Activated T-helper 17 cell treated with anti-CD3 and anti-CD28 coated beads, Interleukin-2, amount 50 U/mL, for 72 hours (primary cell): ENCODE results near the gene UCK1. TPM values are rescaled to one million over a fixed set of nuclear protein-coding genes. Genes with fewer than 3 reads are reported as not detected.
"Not testable (repeated sequence)": the region's sequence is repeated elsewhere in the genome, so short reads cannot be mapped to it uniquely, and the experiment has no call there.

Source experiments
- ATAC-seq: fragments of 150-1000 bp; cut with Tn5 transposase; replicated peaks from 2 replicates; pipeline ENCODE4 v1.10.0; 2021; ENCODE audit warnings: mild to moderate bottlenecking, moderate library complexity
- H3K27ac Mint-ChIP-seq: one replicate; pipeline ENCODE4 v1.8.0; 2022; ENCODE audit warnings: mixed read lengths
- H3K27me3 Mint-ChIP-seq: one replicate; pipeline ENCODE4 v1.8.0; 2022; ENCODE audit warnings: mixed read lengths
- H3K36me3 Mint-ChIP-seq: one replicate; pipeline ENCODE4 v1.8.0; 2022; ENCODE audit warnings: low read depth, mild to moderate bottlenecking, mixed read lengths
- H3K4me1 Mint-ChIP-seq: one replicate; pipeline ENCODE4 v1.8.0; 2022; ENCODE audit warnings: mixed read lengths
- H3K4me3 Mint-ChIP-seq: one replicate; pipeline ENCODE4 v1.8.0; 2022; ENCODE audit warnings: mild to moderate bottlenecking, mixed read lengths
- H3K9me3 Mint-ChIP-seq: one replicate; pipeline ENCODE4 v1.8.0; 2022; ENCODE audit warnings: mixed read lengths
- total RNA-seq, 2 donors: library from RNA; stranded (reverse); gene quantifications; one replicate each; pipeline ENCODE4 v1.2.3, GENCODE V29; 2022

The UCK1 gene
- total RNA-seq, 2 donors from 2014 or later = 22.1 to 23.7 TPM

DNA sequence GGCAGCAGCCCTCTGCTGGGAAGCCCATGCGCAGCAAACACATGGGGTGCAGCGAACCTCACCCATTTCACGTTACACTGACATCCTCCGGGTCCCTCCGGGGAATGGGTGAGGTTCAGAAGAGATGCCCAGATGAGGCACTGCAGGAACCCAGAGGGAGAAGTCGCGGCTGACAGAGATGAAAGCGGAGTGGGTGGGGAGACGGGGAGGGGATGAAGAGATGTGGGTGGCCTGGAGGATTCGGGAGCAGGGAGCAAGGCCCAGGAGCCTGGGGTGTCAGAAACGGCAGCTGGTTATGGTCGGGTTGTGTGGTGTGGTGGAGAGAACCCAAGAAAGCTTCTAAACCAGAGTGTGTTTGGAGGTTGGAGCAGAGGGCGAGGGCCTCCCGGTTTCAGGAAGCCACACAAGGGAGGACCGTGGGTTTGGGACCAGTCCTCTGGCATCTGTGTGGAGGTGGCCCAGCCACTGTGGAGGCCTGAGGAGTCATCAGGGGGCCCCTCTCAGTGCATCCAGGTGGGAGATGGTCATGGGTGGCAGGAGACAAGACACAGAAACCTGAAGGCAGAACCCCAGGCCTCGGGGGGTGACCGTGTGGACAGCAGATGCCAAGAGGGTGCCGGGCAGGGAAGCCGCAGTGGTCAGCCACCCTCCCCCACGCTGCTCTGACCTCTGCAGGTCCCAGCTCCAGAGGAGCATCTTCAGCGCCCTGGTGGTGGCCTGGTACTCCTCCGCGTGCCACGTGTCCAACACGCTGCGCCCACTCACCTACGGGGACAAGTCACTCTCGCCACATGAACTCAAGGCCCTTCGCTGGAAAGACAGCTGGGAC lies 8.6 kb downstream of the UCK1 start:
- no peaks in the 10 kb centered on the region for H3K9me3 Mint-ChIP-seq
- peak overlapping the region; percentile 31 for H3K27ac Mint-ChIP-seq

GRCh38 chr9:131521822-131522221 lies 9.2 kb downstream of the UCK1 start:
- H3K9me3 Mint-ChIP-seq = no peaks in the 10 kb centered on the region
- no peaks in the 10 kb centered on the region for H3K27me3 Mint-ChIP-seq
- H3K4me3 Mint-ChIP-seq = no peak overlapping the region
- H3K4me1 Mint-ChIP-seq = peaks cover 4% of the 10 kb centered on the region
- peak overlapping the region; percentile 31 for H3K27ac Mint-ChIP-seq
- H3K36me3 Mint-ChIP-seq = peaks cover 87% of the 10 kb centered on the region
- ATAC-seq = no peak

More for the DNA sequence above, 8.6 kb downstream of the UCK1 start:
- H3K27me3 Mint-ChIP-seq = no peaks in the 10 kb centered on the region
- peaks cover 93% of the 10 kb centered on the region for H3K36me3 Mint-ChIP-seq
- H3K4me1 Mint-ChIP-seq = peaks cover 4% of the 10 kb centered on the region
- H3K4me3 Mint-ChIP-seq = no peak overlapping the region
- no peak for ATAC-seq

- Mint-ChIP-seq H3K36me3 (peaks cover 81% of the 10 kb centered on the region), H3K4me1 (peaks cover 4% of the 10 kb centered on the region), H3K27ac (no peak overlapping the region), H3K9me3 (no peaks in the 10 kb centered on the region), H3K27me3 (no peaks in the 10 kb centered on the region), H3K4me3 (no peak overlapping the region)
- ATAC-seq = no peak
These were observed 9.9 kb downstream of the UCK1 start for GRCh38 chr9:131521203-131521602.

DNA sequence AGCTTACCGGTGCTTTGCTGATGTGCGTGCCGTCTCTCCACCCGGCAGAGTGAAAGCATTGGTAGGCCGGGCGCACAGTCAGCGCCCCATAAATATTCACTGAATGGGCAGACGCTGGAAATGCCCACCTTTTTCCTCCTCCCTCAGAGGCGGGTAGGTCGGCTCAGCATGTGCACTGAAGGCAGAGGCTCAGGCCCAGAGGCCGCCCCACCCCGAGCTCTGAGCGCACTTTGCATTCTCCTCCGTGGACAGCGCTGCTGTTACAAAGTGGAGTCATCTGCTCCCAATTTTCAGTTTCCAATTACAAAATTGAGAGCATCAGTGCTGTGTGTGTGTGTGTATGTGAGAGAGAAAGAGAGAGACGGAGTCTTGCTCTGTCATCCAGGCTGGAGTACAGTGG lies 10.6 kb downstream of the UCK1 start:
- Mint-ChIP-seq H3K27ac (no peak overlapping the region), H3K4me3 (no peak overlapping the region), H3K36me3 (peaks cover 74% of the 10 kb centered on the region), H3K4me1 (peaks cover 4% of the 10 kb centered on the region), H3K9me3 (no peaks in the 10 kb centered on the region), H3K27me3 (no peaks in the 10 kb centered on the region)
- no peak for ATAC-seq

DNA sequence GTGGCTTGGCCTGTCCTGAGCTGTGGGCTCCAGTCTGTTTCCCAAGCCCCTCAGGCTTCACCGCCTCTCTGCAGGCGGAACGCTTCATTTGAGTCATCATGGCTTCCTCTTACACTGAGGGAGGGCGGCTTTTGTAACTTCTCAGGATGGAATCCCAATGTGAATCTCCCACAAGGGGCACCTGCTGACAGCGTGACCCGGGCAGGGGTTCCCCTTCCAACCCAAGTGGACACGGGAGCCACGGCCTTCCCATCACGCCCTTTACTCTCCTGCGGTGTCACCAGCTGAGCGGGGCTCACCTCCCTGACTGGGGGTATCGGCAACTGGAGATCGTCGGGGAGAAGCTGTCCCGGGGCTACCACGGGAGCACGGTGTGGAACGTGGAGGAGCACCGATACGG lies 12.5 kb downstream of the UCK1 start:
- Mint-ChIP-seq H3K27me3 (no peaks in the 10 kb centered on the region), H3K27ac (no peak overlapping the region), H3K36me3 (peaks cover 60% of the 10 kb centered on the region), H3K4me3 (no peak overlapping the region), H3K9me3 (no peaks in the 10 kb centered on the region), H3K4me1 (no peaks in the 10 kb centered on the region)
- no peak for ATAC-seq

DNA sequence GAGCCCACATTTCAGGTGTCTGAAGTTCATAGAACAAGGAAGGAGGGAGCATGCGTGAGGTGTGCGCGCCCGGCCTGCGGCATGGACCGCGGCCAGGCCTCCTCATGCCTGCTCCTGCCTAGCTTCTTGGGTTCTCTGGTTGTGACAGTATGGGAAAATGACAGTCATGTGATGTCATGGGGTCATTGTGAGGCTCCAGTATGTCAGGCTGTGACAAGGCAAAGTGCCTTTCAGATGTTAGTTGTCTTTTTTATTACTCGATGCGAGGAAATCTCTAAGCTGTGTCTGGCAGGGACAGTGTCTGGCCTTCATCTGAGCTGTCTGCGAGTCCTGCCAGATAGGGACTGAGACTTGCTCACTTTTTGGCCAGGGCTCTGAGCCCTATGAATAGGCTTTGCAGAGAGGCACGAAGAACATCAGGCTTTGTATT lies 13.3 kb downstream of the UCK1 start:
- Mint-ChIP-seq H3K4me1 (no peaks in the 10 kb centered on the region), H3K27me3 (no peaks in the 10 kb centered on the region), H3K4me3 (no peak overlapping the region), H3K27ac (no peak overlapping the region), H3K9me3 (no peaks in the 10 kb centered on the region), H3K36me3 (peaks cover 52% of the 10 kb centered on the region)
- no peak for ATAC-seq

- H3K27me3 Mint-ChIP-seq = no peaks in the 10 kb centered on the region
- no peak for ATAC-seq
- H3K27ac Mint-ChIP-seq = no peak overlapping the region
- H3K36me3 Mint-ChIP-seq = peaks cover 45% of the 10 kb centered on the region
- H3K9me3 Mint-ChIP-seq = no peaks in the 10 kb centered on the region
- no peak overlapping the region for H3K4me3 Mint-ChIP-seq
- H3K4me1 Mint-ChIP-seq = no peaks in the 10 kb centered on the region
These were observed 14.1 kb downstream of the UCK1 start for GRCh38 chr9:131516930-131517329.

GRCh38 chr9:131516100-131516499 lies 15.0 kb downstream of the UCK1 start:
- H3K27me3 Mint-ChIP-seq = no peaks in the 10 kb centered on the region
- peaks cover 36% of the 10 kb centered on the region for H3K36me3 Mint-ChIP-seq
- H3K4me1 Mint-ChIP-seq = no peaks in the 10 kb centered on the region
- H3K9me3 Mint-ChIP-seq = no peaks in the 10 kb centered on the region
- ATAC-seq = no peak
- H3K27ac Mint-ChIP-seq = no peak overlapping the region
- no peak overlapping the region for H3K4me3 Mint-ChIP-seq

DNA sequence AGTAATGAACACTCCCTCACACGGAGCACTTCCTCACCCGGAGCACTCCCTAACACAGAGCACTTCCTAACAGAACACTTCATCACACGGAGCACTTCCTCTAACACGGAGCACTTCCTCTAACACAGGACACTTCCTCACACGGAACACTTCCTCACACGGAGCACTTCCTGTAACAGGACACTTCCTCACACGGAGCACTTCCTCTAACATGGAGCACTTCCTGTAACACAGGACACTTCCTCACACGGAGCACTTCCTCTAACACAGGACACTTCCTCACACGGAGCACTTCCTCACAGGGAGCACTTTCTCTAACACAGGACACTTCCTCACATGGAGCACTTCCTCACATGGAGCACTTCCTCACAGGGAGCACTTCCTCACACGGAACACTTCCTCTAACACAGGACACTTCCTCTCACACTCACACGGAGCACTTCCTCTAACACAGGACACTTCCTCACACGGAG lies 15.5 kb downstream of the UCK1 start:
- not testable (repeated sequence) for H3K27me3 Mint-ChIP-seq, H3K9me3 Mint-ChIP-seq, H3K4me3 Mint-ChIP-seq, ATAC-seq, H3K4me1 Mint-ChIP-seq, H3K27ac Mint-ChIP-seq
- peaks cover 31% of the 10 kb centered on the region for H3K36me3 Mint-ChIP-seq

DNA sequence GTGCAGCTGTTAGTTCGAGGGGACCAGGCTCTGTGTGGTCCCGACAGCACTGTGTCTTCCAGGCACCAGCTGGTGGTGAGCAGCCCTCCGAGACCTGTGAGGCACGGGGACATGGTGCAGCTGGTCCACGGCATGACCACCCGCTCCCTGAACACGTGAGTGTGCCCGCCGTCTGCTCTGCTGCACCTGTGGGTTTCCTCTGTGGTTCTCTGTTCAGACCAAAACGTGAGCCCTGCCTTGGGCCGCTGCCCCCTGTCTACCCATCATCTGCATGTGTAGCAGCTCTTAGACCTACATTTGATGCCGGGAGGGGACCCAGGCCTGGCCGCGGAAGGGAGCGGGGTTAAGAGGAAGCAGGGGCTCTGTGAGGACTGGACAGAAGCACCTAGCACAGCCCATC lies 17.9 kb downstream of the UCK1 start:
- Mint-ChIP-seq H3K27me3 (no peaks in the 10 kb centered on the region), H3K27ac (no peak overlapping the region), H3K4me1 (no peaks in the 10 kb centered on the region), H3K36me3 (peaks cover 7% of the 10 kb centered on the region), H3K4me3 (no peak overlapping the region), H3K9me3 (no peaks in the 10 kb centered on the region)
- ATAC-seq = no peak

- H3K4me1 Mint-ChIP-seq = no peaks in the 10 kb centered on the region
- no peak overlapping the region for H3K4me3 Mint-ChIP-seq
- H3K27ac Mint-ChIP-seq = no peak overlapping the region
- ATAC-seq = no peak
- no peaks in the 10 kb centered on the region for H3K9me3 Mint-ChIP-seq
- no peaks in the 10 kb centered on the region for H3K27me3 Mint-ChIP-seq
- peaks cover 11% of the 10 kb centered on the region for H3K36me3 Mint-ChIP-seq
These were observed 19.2 kb downstream of the UCK1 start for GRCh38 chr9:131511880-131512279.

GRCh38 chr9:131511416-131511815 lies 19.6 kb downstream of the UCK1 start:
- Mint-ChIP-seq H3K4me3 (no peak overlapping the region), H3K36me3 (peaks cover 16% of the 10 kb centered on the region), H3K27me3 (no peaks in the 10 kb centered on the region), H3K4me1 (no peaks in the 10 kb centered on the region), H3K9me3 (no peaks in the 10 kb centered on the region), H3K27ac (no peak overlapping the region)
- ATAC-seq = no peak

DNA sequence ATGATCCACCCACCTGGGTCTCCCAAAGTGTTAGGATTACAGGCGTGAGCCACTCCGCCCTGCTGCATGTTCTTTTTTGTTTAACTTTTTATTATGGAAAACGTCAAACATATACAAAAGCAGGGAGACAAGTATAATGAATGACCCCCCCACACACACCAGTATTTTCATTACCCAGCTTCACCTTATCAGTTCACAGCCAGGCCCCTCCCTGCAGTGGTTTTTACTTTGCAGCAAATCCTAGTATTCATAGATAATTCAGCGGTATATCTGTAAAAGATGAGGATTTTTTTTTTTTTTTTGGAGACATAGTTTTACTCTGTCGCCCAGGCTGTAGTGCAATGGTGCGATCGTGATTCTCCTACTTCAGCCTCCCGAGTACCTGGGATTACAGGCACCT lies 26.1 kb downstream of the UCK1 start:
- no peak for ATAC-seq
- H3K4me3 Mint-ChIP-seq = peak overlapping the region; percentile 93
- peaks cover 50% of the 10 kb centered on the region for H3K36me3 Mint-ChIP-seq
- H3K4me1 Mint-ChIP-seq = peaks cover 22% of the 10 kb centered on the region
- no peak overlapping the region for H3K27ac Mint-ChIP-seq
- H3K27me3 Mint-ChIP-seq = no peaks in the 10 kb centered on the region
- no peaks in the 10 kb centered on the region for H3K9me3 Mint-ChIP-seq

DNA sequence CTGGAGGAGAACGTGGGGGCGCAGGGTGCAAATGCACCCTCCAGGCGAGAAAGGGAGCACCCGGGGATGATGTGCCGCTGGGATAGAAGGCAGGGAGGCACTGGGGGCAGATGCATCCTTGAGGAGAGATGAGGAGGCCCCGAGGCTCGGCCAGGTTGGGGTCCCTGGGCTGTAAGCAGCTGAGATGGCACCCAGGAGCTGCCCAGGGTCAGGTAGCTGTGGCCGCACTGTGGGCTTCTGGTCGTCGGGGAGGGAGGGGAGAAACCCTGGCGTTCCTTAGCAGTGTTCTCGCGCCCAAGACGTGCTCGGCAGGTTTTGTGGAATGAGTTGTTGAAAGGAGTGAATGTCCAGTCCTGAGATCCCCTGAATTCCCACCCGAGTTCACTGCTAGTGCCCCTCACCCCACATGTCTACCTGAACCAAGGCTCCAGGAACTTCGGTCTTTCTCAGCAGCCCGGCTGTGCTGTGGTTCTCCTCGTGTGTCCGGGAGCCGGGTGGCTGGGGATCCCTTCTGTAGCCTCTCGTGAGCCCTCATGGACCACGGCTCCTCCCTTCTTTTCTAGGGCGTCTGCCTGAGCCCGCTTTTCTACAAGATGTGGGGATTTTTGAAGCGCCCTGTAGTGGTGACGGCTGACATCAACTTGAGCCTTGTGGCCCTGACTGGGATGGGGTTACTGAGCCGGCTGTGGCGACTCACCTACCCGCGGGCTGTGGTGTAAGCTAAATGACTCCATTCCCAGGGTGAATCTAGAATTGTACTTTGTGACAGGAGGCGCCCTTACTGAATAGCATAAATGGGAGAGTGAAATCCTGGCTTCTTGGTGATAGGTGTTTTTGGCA lies 27.2 kb downstream of the UCK1 start:
- Mint-ChIP-seq H3K4me1 (peaks cover 32% of the 10 kb centered on the region), H3K9me3 (no peaks in the 10 kb centered on the region), H3K4me3 (peak overlapping the region; percentile 93), H3K27ac (peak overlapping the region; percentile 93), H3K27me3 (no peaks in the 10 kb centered on the region), H3K36me3 (peaks cover 62% of the 10 kb centered on the region)
- ATAC-seq = peak; percentile 68
